ENCODE data around the gene CCL28.

Gene CCL28

DNA sequence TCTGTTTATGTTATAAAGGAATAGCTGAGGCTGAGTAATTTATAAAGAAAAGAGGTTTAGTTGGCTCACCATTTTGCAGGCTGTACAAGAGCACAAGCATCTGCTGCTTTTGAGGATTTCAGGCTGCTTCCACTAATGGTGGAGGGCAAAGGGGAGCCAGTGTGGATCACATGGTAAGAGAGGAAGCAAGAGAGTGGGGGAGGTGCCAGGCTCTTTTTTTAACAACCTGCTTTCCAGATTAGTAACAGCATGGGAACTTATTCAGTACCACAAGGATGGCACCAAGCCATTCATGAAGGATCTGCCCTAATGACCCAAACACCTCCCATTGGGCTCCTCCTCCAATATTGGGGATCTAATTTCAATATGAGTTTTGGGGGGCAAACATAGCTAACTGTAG lies 40.4 kb downstream of the CCL28 start:
- Histone ChIP-seq H3K27me3 (ENCODE audit: insufficient read depth, low read depth) (no peaks in the 10 kb centered on the region), H3K4me1 (ENCODE audit: low read depth, poor library complexity, severe bottlenecking) (no peaks in the 10 kb centered on the region), H3K36me3 (ENCODE audit: insufficient read depth) (no peaks in the 10 kb centered on the region), H3K27ac (no peak overlapping the region), H2AFZ (ENCODE audit: low read depth) (no peak overlapping the region), H4K20me1 (ENCODE audit: insufficient read depth) (no peaks in the 10 kb centered on the region), H3K9ac (no peak overlapping the region), H3K4me2 (no peak overlapping the region), H3K79me2 (ENCODE audit: insufficient read depth, low read depth) (no peaks in the 10 kb centered on the region), H3K4me3 (IDR thresholded peaks at IDR 0.05; ENCODE audit: insufficient read depth, low read depth, low read length) (no peak overlapping the region)
- TF ChIP-seq, protein P1, sequence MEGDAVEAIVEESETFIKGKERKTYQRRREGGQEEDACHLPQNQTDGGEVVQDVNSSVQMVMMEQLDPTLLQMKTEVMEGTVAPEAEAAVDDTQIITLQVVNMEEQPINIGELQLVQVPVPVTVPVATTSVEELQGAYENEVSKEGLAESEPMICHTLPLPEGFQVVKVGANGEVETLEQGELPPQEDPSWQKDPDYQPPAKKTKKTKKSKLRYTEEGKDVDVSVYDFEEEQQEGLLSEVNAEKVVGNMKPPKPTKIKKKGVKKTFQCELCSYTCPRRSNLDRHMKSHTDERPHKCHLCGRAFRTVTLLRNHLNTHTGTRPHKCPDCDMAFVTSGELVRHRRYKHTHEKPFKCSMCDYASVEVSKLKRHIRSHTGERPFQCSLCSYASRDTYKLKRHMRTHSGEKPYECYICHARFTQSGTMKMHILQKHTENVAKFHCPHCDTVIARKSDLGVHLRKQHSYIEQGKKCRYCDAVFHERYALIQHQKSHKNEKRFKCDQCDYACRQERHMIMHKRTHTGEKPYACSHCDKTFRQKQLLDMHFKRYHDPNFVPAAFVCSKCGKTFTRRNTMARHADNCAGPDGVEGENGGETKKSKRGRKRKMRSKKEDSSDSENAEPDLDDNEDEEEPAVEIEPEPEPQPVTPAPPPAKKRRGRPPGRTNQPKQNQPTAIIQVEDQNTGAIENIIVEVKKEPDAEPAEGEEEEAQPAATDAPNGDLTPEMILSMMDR (conservative IDR thresholded peaks at IDR 0.05; ENCODE audit: low read depth, low read length) = no peak

- H3K9ac ChIP-seq = no peak overlapping the region
- no peak overlapping the region for H3K27ac ChIP-seq
- no peak overlapping the region for H2AFZ ChIP-seq (ENCODE audit: low read depth)
- H3K4me1 ChIP-seq (ENCODE audit: low read depth, poor library complexity, severe bottlenecking) = no peaks in the 10 kb centered on the region
- H3K4me2 ChIP-seq = no peak overlapping the region
- no peaks in the 10 kb centered on the region for H3K27me3 ChIP-seq (ENCODE audit: insufficient read depth, low read depth)
- H3K79me2 ChIP-seq (ENCODE audit: insufficient read depth, low read depth) = no peaks in the 10 kb centered on the region
- no peaks in the 10 kb centered on the region for H3K36me3 ChIP-seq (ENCODE audit: insufficient read depth)
- H3K4me3 ChIP-seq (IDR thresholded peaks at IDR 0.05; ENCODE audit: insufficient read depth, low read depth, low read length) = no peak overlapping the region
- no peaks in the 10 kb centered on the region for H4K20me1 ChIP-seq (ENCODE audit: insufficient read depth)
- TF ChIP-seq, protein P1 (conservative IDR thresholded peaks at IDR 0.05; ENCODE audit: low read depth, low read length) = no peak
Observed at GRCh38 chr5:43370352-43370751, 41.8 kb downstream of the CCL28 start.

- Histone ChIP-seq H3K4me3 (IDR thresholded peaks at IDR 0.05; ENCODE audit: insufficient read depth, low read depth, low read length) (no peak overlapping the region), H3K27me3 (ENCODE audit: insufficient read depth, low read depth) (no peaks in the 10 kb centered on the region), H3K4me1 (ENCODE audit: low read depth, poor library complexity, severe bottlenecking) (no peaks in the 10 kb centered on the region), H3K4me2 (no peak overlapping the region), H2AFZ (ENCODE audit: low read depth) (no peak overlapping the region), H3K9ac (no peak overlapping the region), H3K36me3 (ENCODE audit: insufficient read depth) (no peaks in the 10 kb centered on the region), H4K20me1 (ENCODE audit: insufficient read depth) (no peaks in the 10 kb centered on the region), H3K79me2 (ENCODE audit: insufficient read depth, low read depth) (no peaks in the 10 kb centered on the region), H3K27ac (no peak overlapping the region)
- TF ChIP-seq, protein P1 (conservative IDR thresholded peaks at IDR 0.05; ENCODE audit: low read depth, low read length) = no peak
Observed at GRCh38 chr5:43369651-43370050, 42.5 kb downstream of the CCL28 start.

DNA sequence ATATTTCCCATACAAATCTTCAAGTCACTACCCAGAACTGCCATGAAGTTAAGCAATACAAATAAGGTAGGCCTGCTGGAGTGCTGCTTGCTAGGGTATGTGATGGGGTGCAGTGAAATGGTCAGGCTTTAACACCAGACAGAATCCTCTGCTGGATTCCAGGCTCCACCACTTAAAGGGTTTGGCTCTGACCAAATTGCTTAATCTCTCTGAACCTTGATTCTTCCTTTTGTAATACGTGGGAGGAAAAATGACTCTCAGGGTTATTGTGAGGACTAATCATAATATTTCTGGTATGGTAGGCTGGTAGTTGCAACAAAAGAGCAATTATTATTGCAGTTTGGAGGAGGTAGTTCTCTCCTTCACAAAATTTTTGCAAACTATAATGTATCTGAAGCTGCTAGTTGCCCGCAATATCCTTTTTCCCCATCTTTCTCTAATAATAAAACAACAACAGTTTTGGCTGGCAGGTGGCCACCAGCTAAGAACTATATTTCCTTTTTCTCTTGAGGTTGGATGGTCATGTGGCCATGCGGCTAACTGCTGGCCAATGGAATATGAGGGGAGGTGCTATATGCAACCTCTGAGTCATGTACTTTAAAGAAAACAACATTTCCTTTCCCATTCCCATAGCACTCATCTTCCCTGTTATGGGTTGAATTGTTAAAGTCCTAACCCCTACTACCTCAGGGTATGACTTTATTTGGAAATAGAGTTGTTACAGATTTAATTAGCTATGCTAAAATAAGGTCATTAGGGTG lies 44.1 kb downstream of the CCL28 start:
- Histone ChIP-seq H3K27me3 (ENCODE audit: insufficient read depth, low read depth) (no peaks in the 10 kb centered on the region), H3K79me2 (ENCODE audit: insufficient read depth, low read depth) (no peaks in the 10 kb centered on the region), H2AFZ (ENCODE audit: low read depth) (no peak overlapping the region), H3K4me2 (no peak overlapping the region), H3K9ac (no peak overlapping the region), H4K20me1 (ENCODE audit: insufficient read depth) (no peaks in the 10 kb centered on the region), H3K4me3 (IDR thresholded peaks at IDR 0.05; ENCODE audit: insufficient read depth, low read depth, low read length) (no peak overlapping the region), H3K4me1 (ENCODE audit: low read depth, poor library complexity, severe bottlenecking) (no peaks in the 10 kb centered on the region), H3K36me3 (ENCODE audit: insufficient read depth) (no peaks in the 10 kb centered on the region), H3K27ac (no peak overlapping the region)
- TF ChIP-seq, protein P1 (conservative IDR thresholded peaks at IDR 0.05; ENCODE audit: low read depth, low read length) = no peak

Measured in KMS-11 (cell line).